Naive thymus-derived CD4-positive, alpha-beta T cell (primary cell): ENCODE measurements around the gene PLCXD3. TPM values are rescaled to one million over a fixed set of nuclear protein-coding genes. Genes with fewer than 3 reads are reported as not detected.

Experiments
- ATAC-seq: fragments of 150-1000 bp; cut with Tn5 transposase; 2 replicates; pipeline ENCODE4 v1.10.0; 2021; ENCODE audit warnings: mild to moderate bottlenecking, moderate library complexity
- CTCF ChIA-PET: fragments of 350-600 bp; sonication (Branson Sonifier 250); formaldehyde crosslinking; loops from one replicate; lab custom pipeline; 2021; ENCODE audit warnings: antibody characterized with exemption; lab: Charles Lee
- POLR2A ChIA-PET: fragments of 350-600 bp; sonication (Branson Sonifier 250); formaldehyde crosslinking; loops from one replicate; lab custom pipeline; 2021; ENCODE audit warnings: antibody characterized with exemption, inconsistent platforms; lab: Charles Lee
- DNase-seq, 9 donors: peaks; one replicate each; pipeline versions ENCODE4 v3.0.0 to v3.0.0-alpha.2; 2020 to 2022; ENCODE audit warnings: mixed read lengths in 1 of 9
- H3K27ac ChIP-seq: one replicate; pipeline ENCODE4 v1.7.0; 2013; ENCODE audit warnings: mild to moderate bottlenecking, low read depth, low read length, moderate library complexity
- H3K27me3 ChIP-seq, 2 donors: one replicate each; pipeline ENCODE4 v1.7.0; 2013; ENCODE audit warnings: low read length in 2 of 2, mild to moderate bottlenecking in 2 of 2, moderate library complexity in 2 of 2; ENCODE audit not compliant: control insufficient read depth in 2 of 2, insufficient read depth in 2 of 2
- H3K36me3 ChIP-seq, 3 experiments: 1 replicate in 2 of 3; 2 replicates in 1 of 3; pipeline ENCODE4 v1.7.0; 2013; ENCODE audit warnings: low read length in 3 of 3, mild to moderate bottlenecking in 3 of 3, moderate library complexity in 1 of 3; ENCODE audit not compliant: insufficient read depth in 3 of 3, control insufficient read depth in 2 of 3
- H3K4me1 ChIP-seq, 2 donors: one replicate each; pipeline ENCODE4 v1.7.0; 2013; ENCODE audit warnings: low read length in 2 of 2, mild to moderate bottlenecking in 2 of 2, moderate library complexity in 1 of 2; ENCODE audit not compliant: control insufficient read depth in 2 of 2, insufficient read depth in 2 of 2
- H3K4me3 ChIP-seq: 2 replicates; pipeline ENCODE4 v1.7.0; 2013; ENCODE audit warnings: mild to moderate bottlenecking, low read length
- H3K9me3 ChIP-seq, 3 experiments: 1 replicate in 2 of 3; 2 replicates in 1 of 3; pipeline ENCODE4 v1.7.0; 2013; ENCODE audit warnings: low read length in 3 of 3; ENCODE audit not compliant: control insufficient read depth in 2 of 3
- H3K27ac Mint-ChIP-seq, 9 donors: one replicate each; pipeline ENCODE4 v1.8.0; 2020 to 2022; ENCODE audit warnings: mixed read lengths in 9 of 9, mild to moderate bottlenecking in 8 of 9, moderate library complexity in 5 of 9, inconsistent platforms in 2 of 9
- H3K27me3 Mint-ChIP-seq, 5 donors: one replicate each; pipeline ENCODE4 v1.8.0; 2021 to 2022; ENCODE audit warnings: mixed read lengths in 5 of 5, mild to moderate bottlenecking in 1 of 5
- H3K36me3 Mint-ChIP-seq, 5 donors: one replicate each; pipeline ENCODE4 v1.8.0; 2020 to 2022; ENCODE audit warnings: mixed read lengths in 5 of 5, mild to moderate bottlenecking in 3 of 5, inconsistent platforms in 1 of 5
- H3K4me1 Mint-ChIP-seq, 7 donors: one replicate each; pipeline ENCODE4 v1.8.0; 2020 to 2022; ENCODE audit warnings: mixed read lengths in 7 of 7, mild to moderate bottlenecking in 3 of 7, inconsistent platforms in 1 of 7
- H3K4me3 Mint-ChIP-seq, 10 donors: one replicate each; pipeline ENCODE4 v1.8.0; 2020 to 2022; ENCODE audit warnings: mild to moderate bottlenecking in 10 of 10, mixed read lengths in 10 of 10, moderate library complexity in 6 of 10, inconsistent platforms in 2 of 10
- H3K9me3 Mint-ChIP-seq, 11 donors: one replicate each; pipeline ENCODE4 v1.8.0; 2020 to 2022; ENCODE audit warnings: mixed read lengths in 11 of 11, mild to moderate bottlenecking in 4 of 11, inconsistent platforms in 1 of 11, moderate library complexity in 1 of 11
- intact Hi-C, 2 donors: fragments of 100-400 bp; cut with micrococcal nuclease; formaldehyde crosslinking; loops; one replicate each; pipeline ENCODE4 v1.15.1; 2023
- polyA plus RNA-seq, 2 donors: library from polyadenylated mRNA; unstranded; fragments of 300-500 nt; fragmentation: Illumina TruSeq; gene quantifications; one replicate each; pipeline ENCODE4 v1.2.3, GENCODE V29; 2021
- total RNA-seq, 6 experiments: library from RNA in 5 of 6; stranded (reverse) in 5 of 6; gene quantifications; 1 replicate in 5 of 6; 2 replicates in 1 of 6; pipeline ENCODE4 v1.2.3 and lab custom pipeline; 2021 to 2026

PLCXD3 gene
- total and polyA plus RNA-seq, 7 experiments from 2014 or later, result not detected

DNA sequence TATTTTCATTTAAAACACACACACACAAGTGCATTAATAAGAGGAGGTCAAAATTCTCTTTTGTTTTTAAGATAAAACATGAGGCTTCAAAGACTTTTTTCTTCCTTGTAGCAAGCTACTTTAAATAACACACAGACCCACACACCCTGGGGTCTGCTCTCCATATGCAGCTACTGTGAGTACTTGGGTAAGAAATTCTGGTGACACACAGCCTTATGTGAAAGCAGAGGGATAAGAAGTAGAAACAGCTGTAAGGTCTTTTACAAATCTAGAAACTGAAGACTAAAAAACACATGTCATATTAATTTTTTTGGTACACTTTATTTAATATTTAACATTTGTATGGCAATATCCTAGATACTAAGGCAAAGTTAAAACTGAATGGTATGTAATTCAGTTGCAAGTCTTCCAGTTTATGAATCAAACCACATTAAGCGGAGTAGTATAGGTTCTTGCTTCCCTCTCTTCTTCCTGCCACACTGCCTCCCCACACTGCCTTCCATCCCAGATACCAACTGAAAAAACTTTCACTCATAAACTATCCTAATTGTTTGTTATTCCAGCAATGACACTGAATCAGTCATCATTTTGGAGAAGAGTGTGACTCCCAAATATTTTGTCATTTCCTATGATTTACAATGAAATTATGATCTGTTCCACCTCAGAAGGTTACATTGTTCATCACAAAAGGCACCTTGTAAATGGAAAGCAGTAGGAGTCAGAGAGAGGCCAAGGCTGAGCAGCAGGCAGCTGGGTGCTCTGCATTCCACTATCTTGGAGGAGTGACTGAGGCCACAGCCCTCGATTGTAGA lies 92.0 kb downstream of the PLCXD3 start:
- Mint-ChIP-seq H3K27me3 (no peaks in the 10 kb centered on the region), H3K36me3 (no peaks in the 10 kb centered on the region), H3K4me3 (no peak overlapping the region), H3K27ac (no peak overlapping the region), H3K9me3 (peaks cover 0 to 4% (median 0%) of the 10 kb centered on the region in 11 donors), H3K4me1 (no peaks in the 10 kb centered on the region)
- Histone ChIP-seq H3K27ac (no peak overlapping the region), H3K9me3 (no peaks in the 10 kb centered on the region), H3K4me1 (no peaks in the 10 kb centered on the region), H3K27me3 (no peaks in the 10 kb centered on the region), H3K4me3 (no peak overlapping the region), H3K36me3 (no peaks in the 10 kb centered on the region)
- ATAC-seq (no peak), DNase-seq (no peak)
- intact Hi-C loops, result no loop called here
- CTCF ChIA-PET, result no interaction called here
- POLR2A ChIA-PET, result no interaction called here

- POLR2A ChIA-PET, result no interaction called here
- no peak overlapping the region for H3K4me3 Mint-ChIP-seq
These were observed 94.1 kb downstream of the PLCXD3 start for GRCh38 chr5:41416336-41416735.

GRCh38 chr5:41415242-41415641 lies 95.2 kb downstream of the PLCXD3 start:
- Mint-ChIP-seq H3K4me1 (no peaks in the 10 kb centered on the region), H3K36me3 (no peaks in the 10 kb centered on the region), H3K27me3 (no peaks in the 10 kb centered on the region), H3K4me3 (no peak overlapping the region), H3K27ac (no peak overlapping the region), H3K9me3 (peaks cover 0 to 4% (median 0%) of the 10 kb centered on the region in 11 donors)
- Histone ChIP-seq H3K9me3 (no peaks in the 10 kb centered on the region), H3K27me3 (no peaks in the 10 kb centered on the region), H3K36me3 (no peaks in the 10 kb centered on the region), H3K27ac (no peak overlapping the region), H3K4me3 (no peak overlapping the region), H3K4me1 (no peaks in the 10 kb centered on the region)
- ATAC-seq (no peak), DNase-seq (no peak)
- POLR2A ChIA-PET, result no interaction called here
- CTCF ChIA-PET, result no interaction called here
- intact Hi-C loops, result no loop called here

More at GRCh38 chr5:41416336-41416735, 94.1 kb downstream of the PLCXD3 start:
- no peak overlapping the region for H3K4me3 ChIP-seq
- H3K9me3 ChIP-seq, result no peaks in the 10 kb centered on the region
- no peak for ATAC-seq
- Mint-ChIP-seq H3K36me3 (no peaks in the 10 kb centered on the region), H3K27me3 (no peaks in the 10 kb centered on the region), H3K4me1 (no peaks in the 10 kb centered on the region), H3K9me3 (peaks cover 0 to 4% (median 0%) of the 10 kb centered on the region in 11 donors), H3K27ac (no peak overlapping the region)
- H3K27ac ChIP-seq, result no peak overlapping the region
- no peaks in the 10 kb centered on the region for H3K36me3 ChIP-seq
- intact Hi-C loops, result no loop called here
- CTCF ChIA-PET, result no interaction called here
- no peaks in the 10 kb centered on the region for H3K27me3 ChIP-seq
- no peaks in the 10 kb centered on the region for H3K4me1 ChIP-seq
- no peak for DNase-seq

DNA sequence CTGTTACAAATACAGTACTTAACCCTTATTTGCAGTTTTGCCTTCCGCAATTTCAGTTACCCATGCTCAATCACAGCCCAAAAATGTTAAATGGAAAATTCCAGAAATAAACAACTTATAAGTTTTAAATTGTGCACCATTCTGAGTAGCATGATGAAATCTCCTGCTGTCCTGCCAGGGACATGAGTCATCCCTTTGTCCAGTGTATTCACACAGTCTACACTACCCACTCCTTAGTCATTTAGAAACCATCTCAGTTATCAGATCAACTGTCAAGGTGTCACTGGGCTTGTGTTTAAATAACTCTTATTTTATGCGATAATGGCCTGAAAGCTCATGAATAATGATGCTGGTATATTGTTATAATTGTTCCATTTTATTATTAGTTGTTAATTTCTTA lies 95.8 kb downstream of the PLCXD3 start:
- no peaks in the 10 kb centered on the region for H3K27me3 ChIP-seq
- Mint-ChIP-seq H3K27ac (no peak overlapping the region), H3K4me3 (no peak overlapping the region), H3K36me3 (no peaks in the 10 kb centered on the region), H3K27me3 (no peaks in the 10 kb centered on the region), H3K4me1 (no peaks in the 10 kb centered on the region), H3K9me3 (peaks cover 0 to 4% (median 0%) of the 10 kb centered on the region in 11 donors)
- no peak overlapping the region for H3K27ac ChIP-seq
- H3K4me1 ChIP-seq, result no peaks in the 10 kb centered on the region
- H3K4me3 ChIP-seq, result no peak overlapping the region
- intact Hi-C loops, result no loop called here
- H3K36me3 ChIP-seq, result no peaks in the 10 kb centered on the region
- ChIA-PET POLR2A (no interaction called here), CTCF (no interaction called here)
- ATAC-seq (no peak), DNase-seq (no peak)
- H3K9me3 ChIP-seq, result no peaks in the 10 kb centered on the region

GRCh38 chr5:41413074-41413473 lies 97.3 kb downstream of the PLCXD3 start:
- no peaks in the 10 kb centered on the region for H3K4me1 Mint-ChIP-seq
- no peak overlapping the region for H3K4me3 ChIP-seq
- no peaks in the 10 kb centered on the region for H3K9me3 ChIP-seq
- no peaks in the 10 kb centered on the region for H3K36me3 ChIP-seq
- H3K4me3 Mint-ChIP-seq, result no peak overlapping the region
- no peaks in the 10 kb centered on the region for H3K4me1 ChIP-seq
- intact Hi-C loops, result no loop called here
- no peak overlapping the region for H3K27ac Mint-ChIP-seq
- H3K27ac ChIP-seq, result no peak overlapping the region
- H3K27me3 ChIP-seq, result no peaks in the 10 kb centered on the region
- ChIA-PET CTCF (no interaction called here), POLR2A (no interaction called here)
- DNase-seq (no peak), ATAC-seq (no peak)
- H3K36me3 Mint-ChIP-seq, result no peaks in the 10 kb centered on the region
- H3K27me3 Mint-ChIP-seq, result no peaks in the 10 kb centered on the region
- H3K9me3 Mint-ChIP-seq, result peaks cover 0 to 4% (median 0%) of the 10 kb centered on the region in 11 donors

DNA sequence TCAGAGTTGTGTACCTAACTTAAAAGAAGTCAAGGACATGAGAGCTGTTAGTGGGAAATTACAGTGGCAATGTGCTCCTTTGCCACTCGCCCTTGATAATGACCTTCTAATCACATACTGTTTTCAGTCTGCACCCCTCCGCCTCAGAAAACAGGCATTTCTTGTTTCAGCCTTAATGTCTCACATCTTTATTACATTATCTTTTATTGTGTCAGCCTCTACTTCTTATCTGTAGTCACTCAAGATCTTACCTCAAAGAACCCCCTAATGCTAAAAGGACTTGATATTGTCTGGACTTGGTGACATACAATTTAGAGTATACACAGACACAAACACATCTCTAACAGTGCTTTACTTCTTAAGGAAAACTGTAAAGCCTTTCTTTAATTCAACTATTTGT lies 97.9 kb downstream of the PLCXD3 start:
- no peak for ATAC-seq
- Mint-ChIP-seq H3K9me3 (peaks cover 0 to 4% (median 0%) of the 10 kb centered on the region in 11 donors), H3K4me1 (no peaks in the 10 kb centered on the region), H3K4me3 (no peak overlapping the region), H3K27ac (no peak overlapping the region), H3K27me3 (no peaks in the 10 kb centered on the region), H3K36me3 (no peaks in the 10 kb centered on the region)
- ChIA-PET CTCF (no interaction called here), POLR2A (no interaction called here)
- Histone ChIP-seq H3K27me3 (no peaks in the 10 kb centered on the region), H3K27ac (no peak overlapping the region), H3K36me3 (no peaks in the 10 kb centered on the region), H3K4me3 (no peak overlapping the region), H3K4me1 (no peaks in the 10 kb centered on the region), H3K9me3 (no peaks in the 10 kb centered on the region)
- intact Hi-C loops, result no loop called here
- DNase-seq, result no peak

GRCh38 chr5:41410737-41411136 lies 99.7 kb downstream of the PLCXD3 start:
- peaks cover 0 to 9% (median 0%) of the 10 kb centered on the region in 11 donors for H3K9me3 Mint-ChIP-seq
- ATAC-seq, result no peak
- DNase-seq, result no peak
- intact Hi-C loops, result no loop called here
- ChIA-PET CTCF (no interaction called here), POLR2A (no interaction called here)
- no peaks in the 10 kb centered on the region for H3K27me3 Mint-ChIP-seq
- no peaks in the 10 kb centered on the region for H3K4me1 Mint-ChIP-seq
- Histone ChIP-seq H3K27ac (no peak overlapping the region), H3K27me3 (no peaks in the 10 kb centered on the region), H3K36me3 (no peaks in the 10 kb centered on the region), H3K4me3 (no peak overlapping the region), H3K4me1 (no peaks in the 10 kb centered on the region), H3K9me3 (no peaks in the 10 kb centered on the region)
- H3K27ac Mint-ChIP-seq, result no peak overlapping the region
- no peak overlapping the region for H3K4me3 Mint-ChIP-seq
- H3K36me3 Mint-ChIP-seq, result no peaks in the 10 kb centered on the region
